Endothelial cell (in vitro differentiated cells): ENCODE data around the gene HES3. TPM values are rescaled to one million over a fixed set of nuclear protein-coding genes. Genes with fewer than 3 reads are reported as not detected.

Source experiments
- DNase-seq: peaks from one replicate; pipeline ENCODE4 v3.0.0; 2021; ENCODE audit warnings: low spot score
- H3K27ac Mint-ChIP-seq: one replicate; pipeline ENCODE4 v1.8.0; 2021; ENCODE audit warnings: mixed read lengths, inconsistent platforms; ENCODE audit not compliant: unreplicated experiment
- H3K27me3 Mint-ChIP-seq: one replicate; pipeline ENCODE4 v1.8.0; 2021; ENCODE audit warnings: mild to moderate bottlenecking, moderate library complexity, mixed read lengths, inconsistent platforms; ENCODE audit not compliant: unreplicated experiment
- H3K36me3 Mint-ChIP-seq: one replicate; pipeline ENCODE4 v1.8.0; 2021; ENCODE audit warnings: mild to moderate bottlenecking, low read depth, mixed read lengths, inconsistent platforms; ENCODE audit not compliant: unreplicated experiment
- H3K4me1 Mint-ChIP-seq: one replicate; pipeline ENCODE4 v1.8.0; 2021; ENCODE audit warnings: mild to moderate bottlenecking, mixed read lengths, inconsistent platforms; ENCODE audit not compliant: unreplicated experiment
- H3K4me3 Mint-ChIP-seq: one replicate; pipeline ENCODE4 v1.8.0; 2021; ENCODE audit warnings: mild to moderate bottlenecking, mixed read lengths, inconsistent platforms; ENCODE audit not compliant: unreplicated experiment
- H3K9me3 Mint-ChIP-seq: one replicate; pipeline ENCODE4 v1.8.0; 2021; ENCODE audit warnings: mixed read lengths, inconsistent platforms; ENCODE audit not compliant: unreplicated experiment
- CTCF ChIP-seq: fragments of 200-600 bp; sonication (generic); IDR thresholded peaks from one replicate; pipeline ENCODE4 v1.5.0; 2021; ENCODE audit warnings: antibody characterized with exemption; ENCODE audit not compliant: unreplicated experiment
- total RNA-seq: library from RNA; stranded (reverse); fragmentation: NEBNext Ultra II Directional; extraction: Animal tissue kit (Norgen Biotek cat#: 25700); gene quantifications from one replicate; pipeline ENCODE4 v1.2.1, GENCODE V29; 2021; ENCODE audit not compliant: unreplicated experiment

Gene HES3
- total RNA-seq, 1 donor from 2014 or later, result not detected

DNA sequence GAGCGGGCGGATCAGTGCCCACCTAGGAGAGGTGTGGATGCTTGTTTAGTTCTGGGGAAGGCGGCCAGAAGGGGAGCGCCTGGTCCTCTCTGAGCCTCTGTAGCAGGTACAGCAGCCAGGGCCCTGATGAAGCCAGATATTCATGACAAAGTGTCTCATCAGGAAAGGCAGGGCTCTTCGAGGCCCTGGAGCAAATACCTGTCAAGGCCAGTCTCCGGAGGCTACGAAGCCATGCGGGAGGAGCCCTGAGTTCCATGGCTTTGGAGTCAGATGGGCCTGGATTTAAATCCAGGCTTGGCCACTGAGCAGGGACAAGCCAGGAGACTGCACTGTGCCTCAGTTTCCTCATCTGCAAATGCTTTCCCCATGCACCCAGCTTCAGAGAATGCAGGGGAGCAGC is 42.3 kb downstream of the HES3 start:
- no peaks in the 10 kb centered on the region for H3K9me3 Mint-ChIP-seq
- H3K27me3 Mint-ChIP-seq, result peaks cover 9% of the 10 kb centered on the region
- H3K4me1 Mint-ChIP-seq, result no peaks in the 10 kb centered on the region
- TF ChIP-seq CTCF, result no peak
- no peak overlapping the region for H3K4me3 Mint-ChIP-seq
- H3K27ac Mint-ChIP-seq, result no peak overlapping the region
- DNase-seq, result no peak
- no peaks in the 10 kb centered on the region for H3K36me3 Mint-ChIP-seq

GRCh38 chr1:6287029-6287428 is 43.0 kb downstream of the HES3 start:
- Mint-ChIP-seq H3K27ac (no peak overlapping the region), H3K36me3 (no peaks in the 10 kb centered on the region), H3K4me3 (no peak overlapping the region), H3K27me3 (peaks cover 6% of the 10 kb centered on the region), H3K9me3 (no peaks in the 10 kb centered on the region), H3K4me1 (no peaks in the 10 kb centered on the region)
- DNase-seq, result no peak
- TF ChIP-seq CTCF, result no peak

DNA sequence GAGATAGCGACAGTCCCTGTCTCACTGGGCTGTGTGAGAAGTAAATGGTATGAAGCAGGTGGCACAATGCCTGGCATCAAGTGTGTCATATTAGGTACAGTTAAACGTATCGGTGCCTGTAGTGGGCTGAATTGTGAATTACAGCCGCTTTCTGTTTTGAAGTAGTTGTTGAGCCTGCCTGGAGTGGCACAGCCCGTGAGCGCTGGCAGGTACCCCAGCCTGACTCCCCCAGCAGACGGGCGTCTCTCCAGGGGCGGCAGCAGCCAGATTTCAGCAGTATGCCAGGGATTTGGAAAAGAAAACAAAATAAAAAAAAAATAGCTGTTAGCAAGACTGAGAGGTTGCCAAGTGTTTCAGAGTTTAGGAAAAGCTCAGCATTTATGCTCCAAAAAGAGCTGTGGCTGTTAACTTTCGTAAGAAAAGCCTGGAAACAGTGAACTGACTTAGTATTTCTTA is 43.5 kb downstream of the HES3 start:
- H3K36me3 Mint-ChIP-seq, result no peaks in the 10 kb centered on the region
- no peaks in the 10 kb centered on the region for H3K4me1 Mint-ChIP-seq
- peaks cover 6% of the 10 kb centered on the region for H3K27me3 Mint-ChIP-seq
- no peak for TF ChIP-seq CTCF
- H3K4me3 Mint-ChIP-seq, result no peak overlapping the region
- no peaks in the 10 kb centered on the region for H3K9me3 Mint-ChIP-seq
- no peak for DNase-seq
- H3K27ac Mint-ChIP-seq, result no peak overlapping the region

DNA sequence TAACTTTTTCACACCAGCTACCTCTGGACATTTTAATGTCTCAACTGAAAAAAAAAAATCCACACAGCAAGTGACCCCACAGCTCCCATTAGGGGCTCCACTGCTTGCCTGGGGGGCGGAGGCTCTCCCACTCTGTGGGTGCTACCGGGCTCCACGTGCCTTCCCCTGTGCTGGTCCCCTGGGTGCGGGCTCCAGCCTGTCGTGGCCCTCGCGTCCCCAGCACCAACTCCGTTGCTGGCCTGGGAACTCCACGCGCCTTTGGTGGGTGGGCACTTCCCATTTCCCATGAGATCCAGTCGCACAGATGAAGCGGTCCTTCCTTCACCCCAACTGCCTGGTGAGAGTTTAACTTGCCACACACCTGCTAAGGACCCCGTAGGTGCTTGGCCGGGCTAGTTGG is 44.0 kb downstream of the HES3 start:
- no peak for DNase-seq
- Mint-ChIP-seq H3K36me3 (no peaks in the 10 kb centered on the region), H3K9me3 (no peaks in the 10 kb centered on the region), H3K27ac (no peak overlapping the region), H3K27me3 (peaks cover 6% of the 10 kb centered on the region), H3K4me3 (no peak overlapping the region), H3K4me1 (no peaks in the 10 kb centered on the region)
- TF ChIP-seq CTCF, result no peak

DNA sequence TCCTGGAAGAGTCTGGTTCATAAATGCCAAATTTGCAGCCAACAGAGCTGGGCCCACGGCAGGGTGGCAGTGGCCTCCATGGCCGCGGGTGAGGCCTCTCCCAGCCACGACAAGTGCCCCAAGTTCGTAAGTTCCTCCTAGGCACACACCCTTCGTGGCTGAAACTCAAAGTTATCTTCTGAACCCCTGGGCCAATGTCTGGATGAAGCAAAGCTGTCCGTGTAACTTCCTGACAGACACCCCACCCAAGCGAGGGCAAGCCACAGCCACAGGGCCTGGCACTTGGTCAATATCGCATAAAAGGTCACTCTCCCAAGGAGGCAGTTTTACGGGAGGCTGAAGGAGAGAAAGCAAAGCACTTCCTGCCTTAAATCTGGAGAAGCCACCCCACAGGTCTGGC is 44.7 kb downstream of the HES3 start:
- no peaks in the 10 kb centered on the region for H3K4me1 Mint-ChIP-seq
- H3K27me3 Mint-ChIP-seq, result peaks cover 6% of the 10 kb centered on the region
- no peaks in the 10 kb centered on the region for H3K9me3 Mint-ChIP-seq
- H3K4me3 Mint-ChIP-seq, result no peak overlapping the region
- TF ChIP-seq CTCF, result no peak
- no peaks in the 10 kb centered on the region for H3K36me3 Mint-ChIP-seq
- H3K27ac Mint-ChIP-seq, result no peak overlapping the region
- DNase-seq, result no peak
